Mesenteric fat pad (tissue), 1 donor: ENCODE measurements around the gene PARVB. TPM values are rescaled to one million over a fixed set of nuclear protein-coding genes. Genes with fewer than 3 reads are reported as not detected.
"Not testable (repeated sequence)": the region's sequence is repeated elsewhere in the genome, so short reads cannot be mapped to it uniquely, and the experiment has no call there.

ENCODE experiments used
- DNase-seq: peaks from one replicate; pipeline ENCODE4 v3.0.0-alpha.2; 2020; ENCODE audit warnings: low spot score
- total RNA-seq: library from RNA; stranded (reverse); fragmentation: NEBNext Ultra II Directional; extraction: Animal tissue kit (Norgen Biotek cat#: 25700); gene quantifications from one replicate; pipeline ENCODE4 v1.2.1, GENCODE V29; 2021
- donor health status: DM: yes; HTN: yes; CAD: no.

The PARVB gene
- total RNA-seq, 1 donor from 2014 or later, result 76.2 TPM

- DNase-seq, result peak; percentile 91
Observed at GRCh38 chr22:43996170-43996980, 27.7 kb upstream of the PARVB start.

DNA sequence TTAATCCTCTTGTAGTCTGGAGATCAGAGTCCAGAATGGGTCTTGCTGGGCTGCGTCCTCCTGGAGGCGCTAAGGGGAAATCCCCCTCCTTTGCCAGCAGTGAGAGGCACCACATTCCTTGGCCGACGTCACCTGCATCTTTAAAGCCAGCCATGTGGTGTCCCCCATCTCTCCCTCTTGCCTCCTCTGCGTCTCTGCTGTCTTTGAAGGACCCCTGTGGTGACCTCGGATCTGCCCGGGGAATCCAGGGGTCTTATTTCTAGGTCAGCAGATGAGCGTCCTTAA lies 27.2 kb upstream of the PARVB start:
- no peak for DNase-seq

DNA sequence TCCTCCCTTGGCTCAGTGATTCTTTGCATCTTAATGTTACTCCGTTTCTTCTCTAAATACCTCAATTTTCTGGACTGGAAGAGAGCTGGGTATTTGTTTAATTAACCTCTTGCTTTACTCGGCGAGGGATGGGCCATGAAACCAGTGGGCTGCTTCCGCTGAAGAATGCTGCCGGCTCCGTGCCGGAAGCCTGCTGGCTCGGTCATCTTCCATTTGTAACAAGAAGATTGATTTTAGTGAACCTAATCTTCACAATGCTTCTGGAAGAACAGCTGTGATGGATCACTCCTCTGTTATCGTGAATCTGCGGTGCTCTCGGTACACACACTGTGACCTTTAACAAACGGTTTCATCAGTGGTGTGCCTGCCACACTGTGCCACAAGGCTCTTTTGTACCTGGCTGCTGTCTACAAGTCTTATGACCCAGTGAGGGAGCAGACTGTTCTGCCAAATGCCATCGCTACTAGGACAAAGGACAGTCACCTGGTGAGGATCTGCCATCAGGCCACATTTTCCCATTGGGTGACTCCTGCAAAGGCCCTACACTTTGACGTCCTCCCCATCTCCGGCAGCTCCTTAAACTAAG lies 25.3 kb upstream of the PARVB start:
- no peak for DNase-seq

- no peak for DNase-seq
Observed at GRCh38 chr22:43999378-43999777, 24.7 kb upstream of the PARVB start.

DNA sequence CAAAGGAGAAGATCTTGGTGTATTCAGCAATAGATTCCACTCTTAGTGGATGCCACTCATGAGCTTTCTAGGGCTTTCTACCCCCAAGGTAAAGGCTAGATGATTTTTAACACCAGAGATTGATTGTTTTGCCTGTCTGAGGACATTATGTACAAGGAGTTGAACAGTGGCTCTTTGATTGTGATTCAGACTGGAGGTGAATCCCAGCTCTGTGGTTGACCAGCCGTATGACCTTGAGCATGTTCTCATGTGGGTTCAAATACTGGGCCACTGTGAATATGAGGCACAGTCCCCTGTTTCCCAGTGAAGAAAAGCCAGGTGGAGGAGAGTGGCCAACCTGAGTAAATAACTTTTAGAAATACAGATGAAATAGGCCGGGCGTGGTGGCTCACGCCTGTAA lies 24.0 kb upstream of the PARVB start:
- DNase-seq, result no peak

- no peak for DNase-seq
Observed at GRCh38 chr22:44001521-44001920, 22.6 kb upstream of the PARVB start.

DNA sequence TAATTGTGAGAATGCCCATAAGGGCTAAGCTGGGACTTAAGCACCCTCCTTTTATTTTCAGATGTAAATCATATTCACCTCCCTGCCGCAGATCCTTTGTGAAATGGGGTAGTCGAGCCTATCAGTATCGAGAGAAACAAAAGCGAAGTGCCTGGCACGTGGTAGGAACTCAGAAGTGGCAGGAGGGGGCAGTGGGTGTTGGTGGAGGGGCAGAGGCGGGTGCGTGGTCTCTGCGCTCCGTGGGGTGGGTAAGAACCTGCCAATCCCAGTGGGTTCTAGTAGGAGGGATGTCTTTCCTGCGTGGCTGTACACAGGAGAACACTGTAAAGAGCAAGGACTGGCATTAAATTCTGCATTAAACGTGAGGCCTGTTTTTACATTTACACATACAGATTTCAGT lies 21.8 kb upstream of the PARVB start:
- no peak for DNase-seq

DNA sequence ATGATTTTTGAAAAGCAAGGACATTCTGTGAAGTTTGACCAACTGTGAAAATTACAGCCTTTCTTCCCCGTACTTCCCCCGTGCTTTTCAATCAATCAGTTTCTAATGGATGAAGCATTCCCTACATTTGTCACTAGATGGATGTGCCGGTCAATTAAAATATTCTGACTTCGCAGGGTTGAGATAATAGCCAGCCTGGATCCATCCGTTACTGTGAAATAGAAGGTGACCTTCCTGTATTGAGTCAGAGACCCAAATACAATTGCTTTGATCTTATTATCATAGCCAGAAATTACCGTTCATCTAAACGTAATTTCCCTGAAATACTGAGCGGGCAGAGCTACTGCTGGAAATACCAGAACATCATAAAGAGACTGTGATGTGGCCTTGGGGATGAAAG lies 21.1 kb upstream of the PARVB start:
- DNase-seq, result no peak

DNA sequence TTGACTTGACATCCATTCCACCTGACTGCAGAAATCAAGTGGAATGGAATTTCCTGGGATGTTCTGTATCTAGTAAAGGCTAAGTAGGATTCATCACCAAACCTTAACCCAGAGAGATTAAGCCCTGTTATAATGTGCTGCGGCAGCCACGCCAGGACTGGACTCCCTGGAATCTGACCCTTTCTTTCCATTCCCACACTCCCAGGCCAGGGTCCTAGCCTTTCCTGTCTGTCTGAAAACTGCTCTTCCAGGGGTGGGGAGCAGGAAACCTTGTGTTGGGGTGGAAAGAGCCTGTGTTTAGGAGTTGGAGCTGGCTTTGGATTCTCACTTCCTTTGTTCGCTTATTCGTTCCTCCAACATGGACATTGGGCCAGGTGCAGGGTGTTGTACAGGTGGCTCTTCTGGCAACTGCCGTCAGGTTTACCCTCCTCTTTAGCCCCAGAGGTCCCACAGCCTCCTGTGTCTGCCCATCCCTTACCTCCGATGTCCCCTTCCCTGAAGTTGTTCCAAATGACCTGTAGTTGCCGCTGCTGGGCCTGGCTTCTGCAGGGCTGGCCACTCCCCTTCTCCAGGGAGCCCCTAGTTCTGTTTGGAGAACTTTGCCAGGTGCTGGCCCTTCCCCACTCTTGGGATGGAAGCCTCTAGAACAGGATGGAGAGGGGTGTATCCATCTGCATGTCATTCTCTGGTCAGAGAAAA lies 20.5 kb upstream of the PARVB start:
- DNase-seq, result peak; percentile 82

DNA sequence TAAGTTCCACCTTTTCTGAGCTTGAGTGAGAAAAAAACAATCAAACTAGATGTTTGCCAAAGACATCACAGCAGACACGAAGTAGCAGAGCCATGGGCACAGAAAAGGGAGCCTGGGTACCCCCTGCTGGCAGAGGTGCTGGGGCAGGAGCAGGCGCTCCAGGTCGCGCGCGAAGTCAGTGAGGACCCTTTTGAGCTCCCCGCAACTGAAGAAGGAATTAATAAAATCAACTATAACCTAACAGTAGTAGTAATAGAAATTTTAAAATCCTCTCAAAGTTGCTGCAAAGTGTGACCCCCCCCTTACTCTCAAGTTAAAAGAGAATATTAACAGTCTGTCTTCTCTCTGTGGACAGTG lies 20.0 kb upstream of the PARVB start:
- peak; percentile 37 for DNase-seq

DNA sequence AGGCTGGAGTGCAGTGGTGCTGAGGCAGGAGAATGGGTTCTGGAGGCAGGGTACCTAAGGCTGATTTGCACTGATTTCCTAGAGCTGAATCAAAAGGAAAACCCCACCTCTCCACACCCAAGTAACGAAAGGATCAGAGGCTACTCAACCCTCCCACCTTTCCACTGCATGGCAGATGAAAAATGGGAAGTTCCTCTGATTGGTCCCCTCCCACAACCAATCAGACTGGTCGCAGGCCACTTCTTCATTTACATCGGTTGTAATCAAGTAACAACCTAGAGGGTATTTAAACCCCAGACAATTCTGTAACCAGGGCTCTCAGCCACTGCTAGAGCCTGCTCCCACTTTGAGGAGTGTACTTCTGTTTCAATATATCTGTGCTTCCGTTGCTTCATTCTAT lies 18.6 kb upstream of the PARVB start:
- DNase-seq, result no peak

- DNase-seq, result no peak
Observed at GRCh38 chr22:44012162-44012561, 11.9 kb upstream of the PARVB start.

GRCh38 chr22:44012591-44012990 lies 11.5 kb upstream of the PARVB start:
- DNase-seq, result no peak

GRCh38 chr22:44014241-44014640 lies 9.9 kb upstream of the PARVB start:
- no peak for DNase-seq

GRCh38 chr22:44016586-44016985 lies 7.5 kb upstream of the PARVB start:
- not testable (repeated sequence) for DNase-seq

- no peak for DNase-seq
Observed at GRCh38 chr22:44018594-44018993, 5.5 kb upstream of the PARVB start.

- DNase-seq, result no peak
Observed at GRCh38 chr22:44019416-44019815, 4.7 kb upstream of the PARVB start.

GRCh38 chr22:44019846-44020245 lies 4.3 kb upstream of the PARVB start:
- DNase-seq, result no peak

- DNase-seq, result no peak
Observed at GRCh38 chr22:44020981-44021380, 3.1 kb upstream of the PARVB start.

GRCh38 chr22:44023404-44024287 lies 456 bp upstream of the PARVB start:
- no peak for DNase-seq

GRCh38 chr22:44025171-44026065 lies 1.3 kb downstream of the PARVB start:
- DNase-seq, result no peak
